BE2C (cell line): Measurements from ENCODE around the gene PPP1R15A.
"Not testable (repeated sequence)": the region's sequence is repeated elsewhere in the genome, so short reads cannot be mapped to it uniquely, and the experiment has no call there.

Experiments
- DNase-seq: peaks from one replicate; pipeline ENCODE4 v3.0.0-alpha.2; 2020
- H3K27me3 ChIP-seq: fragments of 250-450 bp; sonication (Bioruptor Pico); 2 replicates; pipeline ENCODE4 v1.5.1; 2020; ENCODE audit warnings: mild to moderate bottlenecking
- H3K36me3 ChIP-seq: fragments of 250-450 bp; sonication (Bioruptor Pico); 2 replicates; pipeline ENCODE4 v1.5.1; 2020; ENCODE audit warnings: mild to moderate bottlenecking
- H3K4me1 ChIP-seq: fragments of 250-450 bp; sonication (Bioruptor Pico); 2 replicates; pipeline ENCODE4 v1.5.1; 2020
- H3K4me3 ChIP-seq: 2 replicates; pipeline ENCODE4 v1.5.1; 2011; ENCODE audit warnings: low read depth, low read length
- H3K9me3 ChIP-seq: fragments of 250-450 bp; sonication (Bioruptor Pico); 2 replicates; pipeline ENCODE4 v1.5.1; 2020
- CTCF ChIP-seq: IDR thresholded peaks from 2 replicates; pipeline ENCODE4 v1.5.1; 2012; ENCODE audit warnings: mild to moderate bottlenecking, low read depth, low read length

The PPP1R15A gene

GRCh38 chr19:48862827-48863226 is 9.4 kb upstream of the PPP1R15A start:
- Histone ChIP-seq H3K4me1 (peaks cover 5% of the 10 kb centered on the region; the same call in 1 of the 2 replicates), H3K9me3 (no peaks in the 10 kb centered on the region), H3K36me3 (peaks cover 8% of the 10 kb centered on the region; the same call in 1 of the 2 replicates), H3K4me3 (no peak overlapping the region), H3K27me3 (no peaks in the 10 kb centered on the region)
- TF ChIP-seq CTCF: no peak
- DNase-seq: no peak

- Histone ChIP-seq H3K9me3 (no peaks in the 10 kb centered on the region), H3K4me3 (no peak overlapping the region), H3K36me3 (no peaks in the 10 kb centered on the region), H3K27me3 (no peaks in the 10 kb centered on the region), H3K4me1 (peaks cover 9% of the 10 kb centered on the region)
- TF ChIP-seq CTCF: no peak
- no peak for DNase-seq
Measured at GRCh38 chr19:48866692-48867091, 5.5 kb upstream of the PPP1R15A start.

GRCh38 chr19:48867123-48867745 is 5.0 kb upstream of the PPP1R15A start:
- TF ChIP-seq CTCF: no peak
- Histone ChIP-seq H3K36me3 (no peaks in the 10 kb centered on the region), H3K4me1 (peaks cover 9% of the 10 kb centered on the region), H3K4me3 (no peak overlapping the region), H3K27me3 (no peaks in the 10 kb centered on the region), H3K9me3 (no peaks in the 10 kb centered on the region)
- DNase-seq: no peak

- no peaks in the 10 kb centered on the region for H3K27me3 ChIP-seq
- no peak for TF ChIP-seq CTCF
- no peak for DNase-seq
- no peaks in the 10 kb centered on the region for H3K36me3 ChIP-seq
- no peaks in the 10 kb centered on the region for H3K9me3 ChIP-seq
- H3K4me3 ChIP-seq: peak overlapping the region; percentile 44; the same call in 1 of the 2 replicates
- H3K4me1 ChIP-seq: peaks cover 9% of the 10 kb centered on the region
Measured at GRCh38 chr19:48867746-48868113, 4.5 kb upstream of the PPP1R15A start.

- Histone ChIP-seq H3K4me3 (peak within 1 kb of the TSS; percentile 44), H3K27me3 (no peaks in the 10 kb centered on the region), H3K9me3 (no peaks in the 10 kb centered on the region), H3K36me3 (no peaks in the 10 kb centered on the region; the same call in 1 of the 2 replicates), H3K4me1 (peaks cover 11% of the 10 kb centered on the region)
- DNase-seq: peak; percentile 53
- TF ChIP-seq CTCF: no peak
Measured at GRCh38 chr19:48868114-48868886, 3.9 kb upstream of the PPP1R15A start, which contains the start of gene PLEKHA4. TSS of gene PLEKHA4 (minus strand) at chr19:48868617. CDS start at chr19:48867620, 997 bp downstream.

- TF ChIP-seq CTCF: no peak
- H3K4me1 ChIP-seq: peaks cover 14% of the 10 kb centered on the region
Measured at GRCh38 chr19:48870048-48870447, 2.2 kb upstream of the PPP1R15A start.

GRCh38 chr19:48871471-48872181 is 595 bp upstream of the PPP1R15A start:
- H3K27me3 ChIP-seq, H3K9me3 ChIP-seq, H3K4me3 ChIP-seq, DNase-seq, H3K36me3 ChIP-seq: not testable (repeated sequence)
- H3K4me1 ChIP-seq: peaks cover 16% of the 10 kb centered on the region

More at GRCh38 chr19:48870048-48870447, 2.2 kb upstream of the PPP1R15A start:
- no peaks in the 10 kb centered on the region; the same call in 1 of the 2 replicates for H3K36me3 ChIP-seq
- H3K27me3 ChIP-seq: no peaks in the 10 kb centered on the region
- no peak for DNase-seq
- no peaks in the 10 kb centered on the region for H3K9me3 ChIP-seq
- H3K4me3 ChIP-seq: no peak overlapping the region
